ENCODE measurements around the gene CYP2R1.

CYP2R1 gene

DNA sequence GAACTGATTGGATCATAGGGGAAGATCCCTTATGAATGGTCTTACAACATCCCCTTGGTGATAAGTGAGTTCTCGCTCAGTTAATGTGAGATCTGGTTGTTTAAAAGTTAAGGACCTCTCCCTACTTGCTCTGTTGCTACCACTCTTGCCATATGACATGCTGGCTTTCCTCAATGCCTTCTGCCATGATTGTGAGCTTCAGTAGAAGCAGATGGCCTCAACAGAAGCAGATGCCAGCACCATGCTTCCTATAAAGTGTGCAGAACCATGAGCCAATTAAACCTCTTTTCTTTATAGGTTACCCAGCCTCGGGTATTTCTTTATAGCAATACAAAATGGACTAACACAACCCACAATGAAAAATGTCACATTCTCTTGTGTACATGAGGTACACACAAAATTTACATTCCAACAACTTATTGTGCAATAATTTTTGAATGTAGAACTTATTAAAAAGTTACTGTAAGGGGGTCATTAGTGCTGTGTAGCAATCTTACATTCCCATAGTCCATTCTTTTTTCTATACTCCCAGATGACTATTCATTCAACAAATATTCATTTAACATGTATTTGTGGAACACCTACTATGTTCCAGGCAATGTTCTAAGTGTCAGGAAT is 10.3 kb downstream of the CYP2R1 start:
- H3K9ac ChIP-seq (ENCODE audit: low read length) = no peak overlapping the region
- no peak overlapping the region for H2AFZ ChIP-seq (ENCODE audit: low read depth, low read length, severe bottlenecking)
- no peak overlapping the region for H3K4me2 ChIP-seq (ENCODE audit: low read depth, low read length, poor library complexity, severe bottlenecking)
- peaks cover 27% of the 10 kb centered on the region for H3K36me3 ChIP-seq (ENCODE audit: low read length)
- H3K9me2 ChIP-seq (replicated peaks; ENCODE audit: insufficient read depth, low read length) = no peaks in the 10 kb centered on the region
- H3K4me3 ChIP-seq (ENCODE audit: insufficient read depth, low read length, poor library complexity, severe bottlenecking) = no peak overlapping the region
- TF ChIP-seq EZH2phosphoT487 (conservative IDR thresholded peaks at IDR 0.05; ENCODE audit: low read length) = no peak
- TF ChIP-seq, protein P1, sequence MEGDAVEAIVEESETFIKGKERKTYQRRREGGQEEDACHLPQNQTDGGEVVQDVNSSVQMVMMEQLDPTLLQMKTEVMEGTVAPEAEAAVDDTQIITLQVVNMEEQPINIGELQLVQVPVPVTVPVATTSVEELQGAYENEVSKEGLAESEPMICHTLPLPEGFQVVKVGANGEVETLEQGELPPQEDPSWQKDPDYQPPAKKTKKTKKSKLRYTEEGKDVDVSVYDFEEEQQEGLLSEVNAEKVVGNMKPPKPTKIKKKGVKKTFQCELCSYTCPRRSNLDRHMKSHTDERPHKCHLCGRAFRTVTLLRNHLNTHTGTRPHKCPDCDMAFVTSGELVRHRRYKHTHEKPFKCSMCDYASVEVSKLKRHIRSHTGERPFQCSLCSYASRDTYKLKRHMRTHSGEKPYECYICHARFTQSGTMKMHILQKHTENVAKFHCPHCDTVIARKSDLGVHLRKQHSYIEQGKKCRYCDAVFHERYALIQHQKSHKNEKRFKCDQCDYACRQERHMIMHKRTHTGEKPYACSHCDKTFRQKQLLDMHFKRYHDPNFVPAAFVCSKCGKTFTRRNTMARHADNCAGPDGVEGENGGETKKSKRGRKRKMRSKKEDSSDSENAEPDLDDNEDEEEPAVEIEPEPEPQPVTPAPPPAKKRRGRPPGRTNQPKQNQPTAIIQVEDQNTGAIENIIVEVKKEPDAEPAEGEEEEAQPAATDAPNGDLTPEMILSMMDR (IDR thresholded peaks at IDR 0.05; ENCODE audit: insufficient read depth, low read length, poor library complexity, severe bottlenecking) = no peak
- no peak overlapping the region for H3K27ac ChIP-seq (ENCODE audit: low read depth, low read length)
- no peaks in the 10 kb centered on the region for H3F3A ChIP-seq (ENCODE audit: insufficient read depth)
- H3K27me3 ChIP-seq (ENCODE audit: low read length) = no peaks in the 10 kb centered on the region
- no peaks in the 10 kb centered on the region for H3K9me3 ChIP-seq (ENCODE audit: insufficient read depth, low read length)
- H3K79me2 ChIP-seq (ENCODE audit: insufficient read depth, low read length) = peaks cover 10% of the 10 kb centered on the region; the same call in 1 of the 2 replicates
- no peaks in the 10 kb centered on the region for H4K20me1 ChIP-seq (ENCODE audit: low read depth, low read length)

DNA sequence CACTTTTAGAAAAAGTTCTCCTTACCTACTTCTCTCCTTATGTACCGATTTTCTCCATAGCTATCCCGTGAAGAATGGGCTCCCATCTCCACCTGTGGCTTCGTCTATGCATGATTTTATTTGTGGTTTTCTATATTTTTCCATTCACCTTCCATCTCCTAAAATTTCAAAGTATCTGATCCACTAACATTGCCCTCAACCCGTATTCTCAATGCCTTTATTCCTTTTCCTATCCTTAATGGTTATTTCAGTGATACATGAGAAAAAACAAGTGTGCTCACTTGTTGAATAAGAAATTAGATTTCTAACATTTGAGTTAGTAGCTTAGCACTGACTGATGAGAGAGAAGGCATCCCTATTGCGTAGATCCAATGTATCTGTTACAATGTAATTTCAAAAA is 16.9 kb downstream of the CYP2R1 start:
- Histone ChIP-seq H3K9ac (ENCODE audit: low read length) (no peak overlapping the region), H3K4me2 (ENCODE audit: low read depth, low read length, poor library complexity, severe bottlenecking) (no peak overlapping the region), H3K4me3 (ENCODE audit: insufficient read depth, low read length, poor library complexity, severe bottlenecking) (no peak overlapping the region), H3K27ac (ENCODE audit: low read depth, low read length) (no peak overlapping the region), H3K9me3 (ENCODE audit: insufficient read depth, low read length) (no peaks in the 10 kb centered on the region), H4K20me1 (ENCODE audit: low read depth, low read length) (no peaks in the 10 kb centered on the region), H3K9me2 (replicated peaks; ENCODE audit: insufficient read depth, low read length) (no peaks in the 10 kb centered on the region), H3K79me2 (ENCODE audit: insufficient read depth, low read length) (no peaks in the 10 kb centered on the region), H3K27me3 (ENCODE audit: low read length) (no peaks in the 10 kb centered on the region), H3K36me3 (ENCODE audit: low read length) (peaks cover 19% of the 10 kb centered on the region; the same call in 1 of the 2 replicates), H2AFZ (ENCODE audit: low read depth, low read length, severe bottlenecking) (no peak overlapping the region), H3F3A (ENCODE audit: insufficient read depth) (0 out of 2 replicates have a peak, but pooled peaks cover 4% of the 10 kb centered on the region)
- TF ChIP-seq EZH2phosphoT487 (conservative IDR thresholded peaks at IDR 0.05; ENCODE audit: low read length) = no peak
- TF ChIP-seq, protein P1 (IDR thresholded peaks at IDR 0.05; ENCODE audit: insufficient read depth, low read length, poor library complexity, severe bottlenecking) = no peak

DNA sequence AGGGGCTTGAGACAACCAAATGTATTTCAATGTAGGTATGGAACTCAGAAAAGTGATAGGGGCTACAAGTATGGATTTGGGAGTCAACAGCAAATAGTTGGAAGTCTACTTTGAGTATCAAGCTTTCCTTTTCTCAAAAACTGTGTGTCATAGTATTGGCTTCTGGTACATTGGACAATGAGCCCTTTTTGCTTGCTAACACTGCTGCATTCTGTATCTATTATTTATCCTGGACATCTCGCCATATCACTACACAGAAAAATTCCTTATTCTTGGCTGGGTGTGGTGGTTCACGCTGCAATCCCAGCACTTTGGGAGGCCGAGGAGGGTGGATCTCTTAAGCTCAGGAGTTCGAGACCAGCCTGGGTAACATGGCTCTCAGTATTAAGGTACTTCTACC is 18.4 kb downstream of the CYP2R1 start:
- Histone ChIP-seq H3K4me2 (ENCODE audit: low read depth, low read length, poor library complexity, severe bottlenecking) (no peak overlapping the region), H3F3A (ENCODE audit: insufficient read depth) (0 out of 2 replicates have a peak, but pooled peaks cover 4% of the 10 kb centered on the region), H4K20me1 (ENCODE audit: low read depth, low read length) (no peaks in the 10 kb centered on the region), H3K9ac (ENCODE audit: low read length) (no peak overlapping the region), H3K27me3 (ENCODE audit: low read length) (no peaks in the 10 kb centered on the region), H3K79me2 (ENCODE audit: insufficient read depth, low read length) (no peaks in the 10 kb centered on the region), H3K9me3 (ENCODE audit: insufficient read depth, low read length) (no peaks in the 10 kb centered on the region), H3K4me3 (ENCODE audit: insufficient read depth, low read length, poor library complexity, severe bottlenecking) (no peak overlapping the region), H2AFZ (ENCODE audit: low read depth, low read length, severe bottlenecking) (no peak overlapping the region), H3K9me2 (replicated peaks; ENCODE audit: insufficient read depth, low read length) (no peaks in the 10 kb centered on the region), H3K27ac (ENCODE audit: low read depth, low read length) (no peak overlapping the region), H3K36me3 (ENCODE audit: low read length) (peaks cover 19% of the 10 kb centered on the region; the same call in 1 of the 2 replicates)
- TF ChIP-seq, protein P1 (IDR thresholded peaks at IDR 0.05; ENCODE audit: insufficient read depth, low read length, poor library complexity, severe bottlenecking) = no peak
- TF ChIP-seq EZH2phosphoT487 (conservative IDR thresholded peaks at IDR 0.05; ENCODE audit: low read length) = no peak

Measured in SU-DHL-6 (cell line).